HepG2 (cell line): ENCODE data around the gene AQP12A. TPM values are rescaled to one million over a fixed set of nuclear protein-coding genes. Genes with fewer than 3 reads are reported as not detected.

Source experiments
- ATAC-seq: fragments of 200-7000 bp; cut with Tn5 transposase; 3 replicates; pipeline ENCODE4 v1.9.1; 2020; ENCODE audit warnings: mild to moderate bottlenecking, moderate library complexity
- BruUV-seq: library from RNA; stranded (reverse); fragments of 400-500 nt; replicated peaks from 2 replicates; lab custom pipeline; 2021; lab: Mats Ljungman, UMichigan
- CTCF ChIA-PET: fragments of 300-600 bp; formaldehyde crosslinking; extraction: SDS; loops from one replicate; lab custom pipeline; 2021; ENCODE audit warnings: low total read pairs, inconsistent platforms, low intra/inter-chr PET ratio; lab: Yijun Ruan, JAX
- POLR2A ChIA-PET: fragments of 350-600 bp; sonication (Branson Sonifier 250); formaldehyde crosslinking; loops from one replicate; lab custom pipeline; 2020; ENCODE audit warnings: antibody characterized with exemption, inconsistent platforms; lab: Yijun Ruan, JAX
- DNase-seq: peaks from one replicate; pipeline ENCODE4 v3.0.0-alpha.2; 2015; ENCODE audit warnings: low spot score
- FAIRE-seq: peaks from 3 replicates; lab custom pipeline; 2011; peaks lifted over from hg19 to GRCh38; lab: Jason Lieb, UNC
- H2AFZ ChIP-seq: one replicate; pipeline ENCODE4 v1.6.1; 2011; ENCODE audit warnings: low read length, inconsistent platforms
- H3K27ac ChIP-seq: fragments of 300-600 bp; 3 replicates; pipeline ENCODE4 v1.8.0; 2011; ENCODE audit warnings: mixed run types, mild to moderate bottlenecking, mixed read lengths, low read length, inconsistent platforms; ENCODE audit not compliant: insufficient read depth; ENCODE audit errors: extremely low read length
- H3K27me3 ChIP-seq, 2 experiments: fragments of 200-600 bp in 1 of 2; 2 replicates in 1 of 2; 3 replicates in 1 of 2; pipeline versions ENCODE4 v1.6.0 to v1.8.0; 2011; ENCODE audit warnings: low read length in 2 of 2, mild to moderate bottlenecking in 2 of 2, moderate library complexity in 2 of 2, inconsistent platforms in 1 of 2; ENCODE audit not compliant: insufficient read depth in 2 of 2, control insufficient read depth in 1 of 2
- H3K36me3 ChIP-seq, 2 experiments: fragments of 200-600 bp in 1 of 2; replicated peaks in 1 of 2; 2 replicates in 1 of 2; 3 replicates in 1 of 2; pipeline versions ENCODE4 v1.5.1 to v1.8.0; 2011; ENCODE audit warnings: low read length in 2 of 2, inconsistent platforms in 1 of 2; ENCODE audit not compliant: insufficient read depth in 2 of 2, control insufficient read depth in 1 of 2
- H3K4me1 ChIP-seq: 2 replicates; pipeline ENCODE4 v1.5.1; 2012; ENCODE audit warnings: low read length, inconsistent platforms; ENCODE audit not compliant: insufficient read depth
- H3K4me2 ChIP-seq: 2 replicates; pipeline ENCODE4 v1.6.0; 2011; ENCODE audit warnings: low read depth, low read length, inconsistent platforms
- H3K4me3 ChIP-seq, 3 experiments: fragments of 200-600 bp in 1 of 3; sonication (generic), shearing (Covaris generic) in 1 of 3; replicated peaks in 1 of 3; 2 replicates each; pipeline ENCODE4 v1.5.1; 2011 to 2016; ENCODE audit warnings: low read length in 3 of 3, inconsistent platforms in 2 of 3, low read depth in 2 of 3, mild to moderate bottlenecking in 2 of 3, control low read depth in 1 of 3, mixed read lengths in 1 of 3; ENCODE audit not compliant: insufficient read depth in 1 of 3
- H3K79me2 ChIP-seq: one replicate; pipeline ENCODE4 v1.6.1; 2011; ENCODE audit warnings: low read length, inconsistent platforms; ENCODE audit not compliant: insufficient read depth
- H3K9ac ChIP-seq: 2 replicates; pipeline ENCODE4 v1.6.0; 2011; ENCODE audit warnings: mild to moderate bottlenecking, low read depth, low read length, inconsistent platforms; ENCODE audit not compliant: insufficient read depth
- H3K9me3 ChIP-seq: 2 replicates; pipeline ENCODE4 v1.5.1; 2012; ENCODE audit warnings: mild to moderate bottlenecking, low read length
- H4K20me1 ChIP-seq: 2 replicates; pipeline ENCODE4 v1.6.0; 2011; ENCODE audit warnings: inconsistent platforms, mild to moderate bottlenecking, low read length, moderate library complexity; ENCODE audit not compliant: insufficient read depth
- EED ChIP-seq: sonication (generic); formaldehyde crosslinking; IDR thresholded peaks from 2 replicates; pipeline ENCODE4 v1.5.0; 2020; ENCODE audit warnings: mild to moderate bottlenecking, missing genetic modification reagents
- GZF1 ChIP-seq: sonication (generic); formaldehyde crosslinking; IDR thresholded peaks from 2 replicates; pipeline ENCODE4 v1.5.1; 2020; ENCODE audit warnings: mild to moderate bottlenecking, missing genetic modification reagents
- MEIS1 ChIP-seq: sonication (generic); formaldehyde crosslinking; IDR thresholded peaks from 2 replicates; pipeline ENCODE4 v1.9.0; 2021; ENCODE audit warnings: mild to moderate bottlenecking, missing genetic modification reagents, moderate library complexity, borderline replicate concordance
- SNAI1 ChIP-seq: sonication (generic); formaldehyde crosslinking; IDR thresholded peaks from 2 replicates; pipeline ENCODE4 v1.5.0; 2020; ENCODE audit warnings: mild to moderate bottlenecking, missing genetic modification reagents, borderline replicate concordance
- ZNF160 ChIP-seq: sonication (generic); formaldehyde crosslinking; IDR thresholded peaks from 2 replicates; pipeline ENCODE4 v1.8.0; 2022; ENCODE audit warnings: mild to moderate bottlenecking, inconsistent platforms, missing genetic modification reagents
- ZNF33B ChIP-seq: sonication (generic); formaldehyde crosslinking; IDR thresholded peaks from 2 replicates; pipeline ENCODE4 v1.5.1; 2020; ENCODE audit warnings: mild to moderate bottlenecking, missing genetic modification reagents
- ZNF773 ChIP-seq: sonication (generic); formaldehyde crosslinking; IDR thresholded peaks from 2 replicates; pipeline ENCODE4 v1.4.0; 2020; ENCODE audit warnings: missing genetic modification reagents, borderline replicate concordance
- ZZZ3 ChIP-seq: sonication (generic); formaldehyde crosslinking; IDR thresholded peaks from 2 replicates; pipeline ENCODE4 v1.4.0; 2020; ENCODE audit warnings: missing genetic modification reagents, mild to moderate bottlenecking, borderline replicate concordance
- WGBS: methylation state at CpG from one replicate; pipeline ENCODE4 v1.1.6; 2017; ENCODE audit warnings: low lambda C conversion rate; 5-methylcytosine and 5-hydroxymethylcytosine counted together
- in situ Hi-C: cut with HindIII; loops from 2 replicates; pipeline ENCODE4 v1.10.0; 2017; ENCODE audit warnings: low pct_unique_long_range_greater_than_20kb; ENCODE audit not compliant: extremely low pct_ligation_motif_present
- intact Hi-C: fragments of 100-400 bp; cut with micrococcal nuclease; formaldehyde crosslinking; loops from one replicate; pipeline ENCODE4 v1.10.0; 2022; ENCODE audit not compliant: unreplicated experiment
- polyA plus RNA-seq, 8 experiments: library from polyadenylated mRNA; depleted of rRNA in 3 of 8; stranded (reverse) in 7 of 8; unstranded in 1 of 8; fragments of >200 nt; fragmentation: Illumina TruSeq in 4 of 8; extraction: Trizol in 4 of 8; gene quantifications; 2 replicates each; pipeline versions ENCODE4 v1.2.1 to v1.2.3, GENCODE V29; 2011 to 2016; ENCODE audit warnings: low read depth in 4 of 8, missing spikeins in 1 of 8, mixed read lengths in 1 of 8; ENCODE audit not compliant: insufficient read depth in 1 of 8
- total RNA-seq, 5 experiments: library from RNA; depleted of rRNA; stranded (reverse); fragments of >200 nt; fragmentation: Illumina TruSeq; extraction: Trizol; gene quantifications; 2 replicates each; pipeline ENCODE4 v1.2.3, GENCODE V29; 2016; ENCODE audit warnings: low read depth in 1 of 5
- TF ChIP-seq, protein P1 (sequence below): sonication (generic); formaldehyde crosslinking; IDR thresholded peaks from 2 replicates; pipeline ENCODE4 v1.8.0; 2022; ENCODE audit warnings: mild to moderate bottlenecking, missing genetic modification reagents; ENCODE audit not compliant: insufficient replicate concordance
- TF ChIP-seq, protein P2 (sequence below), 2 experiments: sonication (generic) in 1 of 2; formaldehyde crosslinking in 1 of 2; IDR thresholded peaks; 2 replicates each; pipeline versions ENCODE4 v1.5.1 to v1.6.1; 2011 to 2020; ENCODE audit warnings: borderline replicate concordance in 1 of 2, low read depth in 1 of 2, low read length in 1 of 2, mild to moderate bottlenecking in 1 of 2, missing genetic modification reagents in 1 of 2, moderate library complexity in 1 of 2

The AQP12A gene
- total and polyA plus RNA-seq, 2 of the 13 experiments (the other 11 are each of a cell fraction or from before 2014, with no cell fraction given) = not detected

DNA sequence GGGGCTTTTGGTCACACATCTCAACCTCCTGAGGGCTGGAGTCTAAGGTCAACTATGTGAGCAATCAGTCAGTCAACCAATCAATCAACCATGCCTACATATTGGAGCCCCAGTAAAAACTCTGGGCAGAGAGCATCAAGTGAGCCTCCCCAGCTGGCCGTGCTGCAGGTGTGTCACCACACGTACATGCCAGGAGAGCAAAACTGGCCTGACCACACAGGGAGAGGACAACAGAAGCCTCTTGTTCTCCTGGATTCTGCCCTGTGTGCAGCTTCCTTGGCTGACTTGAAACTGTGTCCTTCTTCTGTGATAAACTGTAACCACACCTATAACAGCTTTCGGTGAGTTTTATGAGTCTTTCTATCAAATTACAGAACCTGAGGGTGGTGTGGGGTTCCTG, 40.5 kb upstream of the AQP12A start:
- no peak for ATAC-seq
- POLR2A ChIA-PET = no interaction called here
- H3K9me3 ChIP-seq = peaks cover 8% of the 10 kb centered on the region
- no peak overlapping the region for H2AFZ ChIP-seq
- H3K36me3 ChIP-seq = no peaks in the 10 kb centered on the region
- no peak overlapping the region for H3K4me2 ChIP-seq
- in situ Hi-C loops (no loop called here), intact Hi-C loops (no loop called here)
- 0% methylated on average over 3 of the region's 3 CpGs for WGBS
- no peak for DNase-seq
- no peak overlapping the region for H3K27ac ChIP-seq
- no peaks in the 10 kb centered on the region for H4K20me1 ChIP-seq
- H3K27me3 ChIP-seq = peaks cover 18 to 88% of the 10 kb centered on the region in 2 experiments
- TF ChIP-seq, protein P1, sequence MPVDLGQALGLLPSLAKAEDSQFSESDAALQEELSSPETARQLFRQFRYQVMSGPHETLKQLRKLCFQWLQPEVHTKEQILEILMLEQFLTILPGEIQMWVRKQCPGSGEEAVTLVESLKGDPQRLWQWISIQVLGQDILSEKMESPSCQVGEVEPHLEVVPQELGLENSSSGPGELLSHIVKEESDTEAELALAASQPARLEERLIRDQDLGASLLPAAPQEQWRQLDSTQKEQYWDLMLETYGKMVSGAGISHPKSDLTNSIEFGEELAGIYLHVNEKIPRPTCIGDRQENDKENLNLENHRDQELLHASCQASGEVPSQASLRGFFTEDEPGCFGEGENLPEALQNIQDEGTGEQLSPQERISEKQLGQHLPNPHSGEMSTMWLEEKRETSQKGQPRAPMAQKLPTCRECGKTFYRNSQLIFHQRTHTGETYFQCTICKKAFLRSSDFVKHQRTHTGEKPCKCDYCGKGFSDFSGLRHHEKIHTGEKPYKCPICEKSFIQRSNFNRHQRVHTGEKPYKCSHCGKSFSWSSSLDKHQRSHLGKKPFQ (CRISPR knock-in tag) = no peak
- TF ChIP-seq EED (CRISPR knock-in tag) = no peak
- no TSS peak for BruUV-seq
- CTCF ChIA-PET = no interaction called here
- no peaks in the 10 kb centered on the region for H3K79me2 ChIP-seq
- H3K4me1 ChIP-seq = no peaks in the 10 kb centered on the region
- no peak overlapping the region for H3K4me3 ChIP-seq
- no peak overlapping the region for H3K9ac ChIP-seq
- FAIRE-seq = no peak

DNA sequence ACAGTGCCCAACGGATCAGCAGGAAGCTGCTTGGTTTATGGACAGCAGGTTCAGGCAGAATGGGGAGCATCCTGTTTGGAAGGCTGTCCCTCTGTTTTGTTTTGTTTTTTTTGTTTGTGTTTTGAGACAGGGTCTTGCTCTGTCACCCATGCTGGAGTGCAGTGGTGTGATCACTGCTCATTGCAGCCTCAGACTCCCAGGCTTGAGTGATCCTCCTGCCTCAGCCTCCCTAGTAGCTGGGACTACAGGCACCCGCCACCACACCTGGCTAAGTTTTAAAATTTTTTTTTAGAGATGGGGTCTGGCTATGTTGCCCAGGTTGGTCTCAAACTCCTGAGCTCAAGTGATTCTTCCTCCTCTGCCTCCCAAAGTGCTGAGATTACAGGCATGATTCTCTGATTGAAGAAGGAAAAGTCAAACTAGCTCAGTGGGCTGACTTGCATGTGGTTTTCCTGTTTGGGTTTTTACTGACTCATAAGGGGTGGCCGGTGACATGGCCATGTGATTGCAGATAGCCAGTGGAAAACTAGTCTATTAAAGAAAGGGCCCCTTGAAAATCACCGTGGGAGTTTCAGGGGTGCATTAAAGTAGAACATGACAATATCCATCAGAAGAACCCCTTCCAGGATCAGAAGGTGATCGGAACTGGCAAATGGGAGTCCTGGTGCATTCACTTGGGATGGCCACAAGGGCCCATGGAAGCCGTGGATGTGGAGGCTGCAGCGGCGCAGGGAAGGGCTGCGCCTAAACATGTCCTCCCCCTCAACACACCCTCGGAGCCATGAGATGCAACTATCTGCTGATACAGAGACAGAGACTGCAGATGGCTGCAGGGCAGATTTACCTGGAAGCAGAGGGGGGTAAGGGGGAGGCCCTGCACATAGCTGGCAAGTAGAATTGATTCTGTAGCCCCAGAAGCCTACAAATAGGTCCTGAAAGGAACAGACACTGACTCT, 35.5 kb upstream of the AQP12A start:
- H2AFZ ChIP-seq = no peak overlapping the region
- POLR2A ChIA-PET = no interaction called here
- TF ChIP-seq GZF1 (CRISPR knock-in tag) (no peak), MEIS1 (CRISPR knock-in tag) (no peak), SNAI1 (no peak), ZNF160 (CRISPR knock-in tag) (no peak), ZNF773 (CRISPR knock-in tag) (no peak), ZNF33B (CRISPR knock-in tag) (no peak), ZZZ3 (CRISPR knock-in tag) (no peak)
- TF ChIP-seq, protein P2, sequence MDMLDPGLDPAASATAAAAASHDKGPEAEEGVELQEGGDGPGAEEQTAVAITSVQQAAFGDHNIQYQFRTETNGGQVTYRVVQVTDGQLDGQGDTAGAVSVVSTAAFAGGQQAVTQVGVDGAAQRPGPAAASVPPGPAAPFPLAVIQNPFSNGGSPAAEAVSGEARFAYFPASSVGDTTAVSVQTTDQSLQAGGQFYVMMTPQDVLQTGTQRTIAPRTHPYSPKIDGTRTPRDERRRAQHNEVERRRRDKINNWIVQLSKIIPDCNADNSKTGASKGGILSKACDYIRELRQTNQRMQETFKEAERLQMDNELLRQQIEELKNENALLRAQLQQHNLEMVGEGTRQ (IDR thresholded peaks at IDR 0.05; ENCODE audit: low read depth, low read length) = no peak
- TF ChIP-seq, protein P2 (CRISPR knock-in tag; IDR thresholded peaks at IDR 0.05; ENCODE audit: borderline replicate concordance) = no peak

More for the DNA sequence above, 35.5 kb upstream of the AQP12A start:
- in situ Hi-C loops (no loop called here), intact Hi-C loops (no loop called here)
- FAIRE-seq = no peak
- 8% methylated on average over 10 of the region's 10 CpGs for WGBS
- Histone ChIP-seq H4K20me1 (no peaks in the 10 kb centered on the region), H3K36me3 (no peaks in the 10 kb centered on the region), H3K79me2 (no peaks in the 10 kb centered on the region), H3K4me1 (no peaks in the 10 kb centered on the region), H3K9me3 (peaks cover 6% of the 10 kb centered on the region), H3K27ac (no peak overlapping the region), H3K4me3 (no peak overlapping the region), H3K9ac (no peak overlapping the region), H3K4me2 (no peak overlapping the region), H3K27me3 (peaks cover 3 to 59% of the 10 kb centered on the region in 2 experiments; a peak in 3 of 5 replicates)
- DNase-seq = no peak
- ATAC-seq = peak; percentile 65
- CTCF ChIA-PET = no interaction called here
- no TSS peak for BruUV-seq
